K562 (cell line): ENCODE data around the gene ERAL1. TPM values are rescaled to one million over a fixed set of nuclear protein-coding genes. Genes with fewer than 3 reads are reported as not detected.

ENCODE experiments used
- EP400 ChIP-seq: fragments of 450-650 bp; IDR thresholded peaks from 2 replicates; pipeline ENCODE4 v1.6.1; 2017; ENCODE audit warnings: antibody characterized with exemption, mild to moderate bottlenecking, moderate library complexity
- ETV1 ChIP-seq: fragments of 450-650 bp; conservative IDR thresholded peaks from 2 replicates; pipeline ENCODE4 v1.6.1; 2016; ENCODE audit warnings: missing genetic modification characterization, control low read depth, low read depth, missing compliant biosample characterization
- FOSL1 ChIP-seq: fragments of 200-800 bp; sonication (Bioruptor generic); conservative IDR thresholded peaks from 2 replicates; pipeline ENCODE4 v1.6.1; 2016; ENCODE audit warnings: missing genetic modification characterization, missing compliant biosample characterization
- KHSRP ChIP-seq: fragments of 450-650 bp; IDR thresholded peaks from 2 replicates; pipeline ENCODE4 v1.6.1; 2017
- LARP7 ChIP-seq: fragments of 450-650 bp; IDR thresholded peaks from 2 replicates; pipeline ENCODE4 v1.6.1; 2016
- MAFF ChIP-seq: IDR thresholded peaks from 2 replicates; pipeline ENCODE4 v1.6.1; 2012; ENCODE audit warnings: low read length, improper control_type of control experiment
- MLLT1 ChIP-seq, 2 experiments: fragments of 450-650 bp; IDR thresholded peaks; 2 replicates each; pipeline ENCODE4 v1.6.1; 2016
- NR1H2 ChIP-seq: sonication (generic); formaldehyde crosslinking; IDR thresholded peaks from 2 replicates; pipeline ENCODE4 v1.4.0; 2020; ENCODE audit warnings: mild to moderate bottlenecking, missing genetic modification reagents
- PTBP1 ChIP-seq: fragments of 200-400 bp; formaldehyde crosslinking; IDR thresholded peaks from 2 replicates; pipeline ENCODE4 v1.6.1; 2017; ENCODE audit warnings: low read depth, low read length
- SAFB ChIP-seq: fragments of 200-400 bp; formaldehyde crosslinking; IDR thresholded peaks from 2 replicates; pipeline ENCODE4 v1.6.1; 2017; ENCODE audit warnings: low read depth, low read length, borderline replicate concordance
- SREBF1 ChIP-seq: fragments of 150-350 bp; IDR thresholded peaks from 2 replicates; pipeline ENCODE4 v1.6.1; 2014; ENCODE audit warnings: antibody characterized with exemption, low read depth, low read length, borderline replicate concordance
- STAT5B ChIP-seq: fragments of 250-450 bp; sonication (Bioruptor Pico); IDR thresholded peaks from 2 replicates; pipeline ENCODE4 v1.8.0; 2021; ENCODE audit warnings: mild to moderate bottlenecking, inconsistent platforms
- ZBTB33 ChIP-seq: sonication (generic); formaldehyde crosslinking; IDR thresholded peaks from 2 replicates; pipeline ENCODE4 v1.8.1; 2023; ENCODE audit warnings: mild to moderate bottlenecking, missing genetic modification reagents
- ZNF408 ChIP-seq: fragments of 250-450 bp; sonication (Bioruptor Pico); IDR thresholded peaks from 2 replicates; pipeline ENCODE4 v1.4.0; 2020; ENCODE audit warnings: low read depth, mild to moderate bottlenecking, moderate library complexity
- ZNF445 ChIP-seq: fragments of 250-450 bp; sonication (Bioruptor Pico); IDR thresholded peaks from 2 replicates; pipeline ENCODE4 v1.4.0; 2020; ENCODE audit warnings: low read depth, mild to moderate bottlenecking, moderate library complexity
- ZNF561 ChIP-seq: fragments of 450-650 bp; formaldehyde crosslinking; conservative IDR thresholded peaks from 2 replicates; pipeline ENCODE4 v1.4.0; 2020; ENCODE audit warnings: mild to moderate bottlenecking, moderate library complexity
- ZNF780A ChIP-seq: fragments of 250-450 bp; sonication (Bioruptor Pico); IDR thresholded peaks from 2 replicates; pipeline ENCODE4 v1.5.0; 2021; ENCODE audit warnings: mild to moderate bottlenecking
- ZZZ3 ChIP-seq: fragments of 450-650 bp; IDR thresholded peaks from 2 replicates; pipeline ENCODE4 v1.6.1; 2016; ENCODE audit warnings: antibody characterized with exemption, mild to moderate bottlenecking, moderate library complexity
- polyA plus RNA-seq, 8 experiments: library from polyadenylated mRNA; depleted of rRNA in 4 of 8; stranded (reverse) in 5 of 8; unstranded in 3 of 8; fragments of >200 nt; fragmentation: Nextera tagmentation in 2 of 8; fragmentation: Illumina TruSeq in 1 of 8; extraction: Ambion mirVana in 2 of 8; extraction: Trizol in 1 of 8; gene quantifications; 2 replicates each; pipeline versions ENCODE4 v1.2.1 to v1.2.3, GENCODE V29; 2011 to 2014; ENCODE audit warnings: inconsistent platforms in 1 of 8, missing spikeins in 1 of 8
- total RNA-seq, 7 experiments: library from RNA; depleted of rRNA in 6 of 7; stranded (reverse); fragments of >200 nt in 6 of 7; fragmentation: Illumina TruSeq in 2 of 7; extraction: Trizol in 2 of 7; gene quantifications; 2 replicates each; pipeline versions ENCODE4 v1.2.1 to v1.2.3, GENCODE V29; 2011 to 2021; ENCODE audit warnings: low replicate concordance in 1 of 7
- TF ChIP-seq, protein P1 (sequence below): sonication (generic); formaldehyde crosslinking; IDR thresholded peaks from 2 replicates; pipeline ENCODE4 v1.8.0; 2022; ENCODE audit warnings: mild to moderate bottlenecking, missing genetic modification reagents
- TF ChIP-seq, protein P2 (sequence below): IDR thresholded peaks from 2 replicates; pipeline ENCODE4 v1.6.1; 2011; ENCODE audit not compliant: insufficient read length; ENCODE audit errors: extremely low read depth

Gene ERAL1
- total and polyA plus RNA-seq, 9 of the 15 experiments (the other 6 are each of a cell fraction or from before 2014, with no cell fraction given): 37.5 to 351 (median 106) TPM

- TF ChIP-seq EP400 (0 out of 2 replicates have a peak, but pooled peaks have one; percentile 3), KHSRP (no peak), PTBP1 (no peak), MLLT1 (IDR thresholded peaks at IDR 0.05) (0 out of 4 replicates have a peak, but pooled peaks of 1 of the 2 experiments have one; percentile 40), ZZZ3 (no peak), NR1H2 (CRISPR knock-in tag) (no peak), ZNF561 (CRISPR knock-in tag) (no peak), FOSL1 (no peak; the same call in none of the 2 replicates), ZNF780A (no peak), MAFF (no peak), ZBTB33 (CRISPR knock-in tag) (no peak), LARP7 (0 out of 2 replicates have a peak, but pooled peaks have one; percentile 20), ZNF445 (CRISPR knock-in tag) (no peak), SAFB (no peak), STAT5B (CRISPR knock-in tag) (no peak), ETV1 (tag) (peak; percentile 66; the same call in 1 of the 2 replicates), SREBF1 (no peak), ZNF408 (no peak)
- TF ChIP-seq, protein P1, sequence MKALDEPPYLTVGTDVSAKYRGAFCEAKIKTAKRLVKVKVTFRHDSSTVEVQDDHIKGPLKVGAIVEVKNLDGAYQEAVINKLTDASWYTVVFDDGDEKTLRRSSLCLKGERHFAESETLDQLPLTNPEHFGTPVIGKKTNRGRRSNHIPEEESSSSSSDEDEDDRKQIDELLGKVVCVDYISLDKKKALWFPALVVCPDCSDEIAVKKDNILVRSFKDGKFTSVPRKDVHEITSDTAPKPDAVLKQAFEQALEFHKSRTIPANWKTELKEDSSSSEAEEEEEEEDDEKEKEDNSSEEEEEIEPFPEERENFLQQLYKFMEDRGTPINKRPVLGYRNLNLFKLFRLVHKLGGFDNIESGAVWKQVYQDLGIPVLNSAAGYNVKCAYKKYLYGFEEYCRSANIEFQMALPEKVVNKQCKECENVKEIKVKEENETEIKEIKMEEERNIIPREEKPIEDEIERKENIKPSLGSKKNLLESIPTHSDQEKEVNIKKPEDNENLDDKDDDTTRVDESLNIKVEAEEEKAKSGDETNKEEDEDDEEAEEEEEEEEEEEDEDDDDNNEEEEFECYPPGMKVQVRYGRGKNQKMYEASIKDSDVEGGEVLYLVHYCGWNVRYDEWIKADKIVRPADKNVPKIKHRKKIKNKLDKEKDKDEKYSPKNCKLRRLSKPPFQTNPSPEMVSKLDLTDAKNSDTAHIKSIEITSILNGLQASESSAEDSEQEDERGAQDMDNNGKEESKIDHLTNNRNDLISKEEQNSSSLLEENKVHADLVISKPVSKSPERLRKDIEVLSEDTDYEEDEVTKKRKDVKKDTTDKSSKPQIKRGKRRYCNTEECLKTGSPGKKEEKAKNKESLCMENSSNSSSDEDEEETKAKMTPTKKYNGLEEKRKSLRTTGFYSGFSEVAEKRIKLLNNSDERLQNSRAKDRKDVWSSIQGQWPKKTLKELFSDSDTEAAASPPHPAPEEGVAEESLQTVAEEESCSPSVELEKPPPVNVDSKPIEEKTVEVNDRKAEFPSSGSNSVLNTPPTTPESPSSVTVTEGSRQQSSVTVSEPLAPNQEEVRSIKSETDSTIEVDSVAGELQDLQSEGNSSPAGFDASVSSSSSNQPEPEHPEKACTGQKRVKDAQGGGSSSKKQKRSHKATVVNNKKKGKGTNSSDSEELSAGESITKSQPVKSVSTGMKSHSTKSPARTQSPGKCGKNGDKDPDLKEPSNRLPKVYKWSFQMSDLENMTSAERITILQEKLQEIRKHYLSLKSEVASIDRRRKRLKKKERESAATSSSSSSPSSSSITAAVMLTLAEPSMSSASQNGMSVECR (CRISPR knock-in tag): no peak
- TF ChIP-seq, protein P2, sequence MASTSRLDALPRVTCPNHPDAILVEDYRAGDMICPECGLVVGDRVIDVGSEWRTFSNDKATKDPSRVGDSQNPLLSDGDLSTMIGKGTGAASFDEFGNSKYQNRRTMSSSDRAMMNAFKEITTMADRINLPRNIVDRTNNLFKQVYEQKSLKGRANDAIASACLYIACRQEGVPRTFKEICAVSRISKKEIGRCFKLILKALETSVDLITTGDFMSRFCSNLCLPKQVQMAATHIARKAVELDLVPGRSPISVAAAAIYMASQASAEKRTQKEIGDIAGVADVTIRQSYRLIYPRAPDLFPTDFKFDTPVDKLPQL: no peak
These were observed 11.3 kb downstream of the ERAL1 start (continued) for GRCh38 chr17:28865946-28866752.
